ENCODE data around the gene CALD1.

Gene CALD1

GRCh38 chr7:134731616-134732015, 47.8 kb upstream of the CALD1 start:
- no peak overlapping the region for H3K27ac ChIP-seq (ENCODE audit: low read depth, low read length)
- H3K4me1 ChIP-seq (ENCODE audit: control insufficient read depth, low read length) = no peaks in the 10 kb centered on the region
- H3F3A ChIP-seq (ENCODE audit: control insufficient read depth, insufficient read depth) = no peaks in the 10 kb centered on the region

DNA sequence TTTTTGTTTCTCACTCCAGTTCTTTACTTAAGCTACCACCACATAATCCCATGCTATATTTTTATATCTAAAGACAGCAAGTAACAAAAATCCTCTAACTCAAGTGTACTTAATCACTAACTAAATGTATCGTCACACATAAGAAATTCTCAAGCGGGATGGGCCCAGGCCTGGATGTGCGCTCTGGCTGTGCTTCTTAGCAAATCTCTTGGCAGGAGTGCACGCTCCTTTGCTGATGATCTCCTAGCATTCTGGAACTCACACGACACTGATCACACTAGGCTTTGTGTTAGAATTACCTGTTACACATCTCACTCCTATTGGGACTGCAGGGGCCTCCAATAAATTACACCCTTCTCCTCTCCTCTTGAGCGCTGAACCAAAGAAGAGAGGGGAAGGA, 46.7 kb upstream of the CALD1 start:
- Histone ChIP-seq H3K27me3 (ENCODE audit: control insufficient read depth, low read length) (peaks cover 5% of the 10 kb centered on the region; the same call in 1 of the 2 replicates), H3K4me3 (ENCODE audit: low read length) (no peak overlapping the region), H3K9me2 (replicated peaks; ENCODE audit: control insufficient read depth, low read length) (no peaks in the 10 kb centered on the region), H3K9me3 (ENCODE audit: control insufficient read depth, insufficient read depth, low read length) (no peaks in the 10 kb centered on the region), H4K20me1 (ENCODE audit: control insufficient read depth, insufficient read depth, low read depth, low read length) (no peaks in the 10 kb centered on the region), H3K36me3 (ENCODE audit: control insufficient read depth, low read length) (no peaks in the 10 kb centered on the region), H3K4me2 (ENCODE audit: low read length) (no peak overlapping the region), H3K4me1 (ENCODE audit: control insufficient read depth, low read length) (no peaks in the 10 kb centered on the region), H3K79me2 (ENCODE audit: control insufficient read depth, low read length) (no peaks in the 10 kb centered on the region), H3F3A (ENCODE audit: control insufficient read depth, insufficient read depth) (no peaks in the 10 kb centered on the region), H3K27ac (ENCODE audit: low read depth, low read length) (no peak overlapping the region)
- TF ChIP-seq CTCF (IDR thresholded peaks at IDR 0.05; ENCODE audit: low read depth, low read length, poor library complexity, severe bottlenecking) = no peak

More at GRCh38 chr7:134731616-134732015, 47.8 kb upstream of the CALD1 start:
- H3K9me3 ChIP-seq (ENCODE audit: control insufficient read depth, insufficient read depth, low read length) = no peaks in the 10 kb centered on the region
- H3K27me3 ChIP-seq (ENCODE audit: control insufficient read depth, low read length) = peaks cover 5% of the 10 kb centered on the region; the same call in 1 of the 2 replicates
- H3K36me3 ChIP-seq (ENCODE audit: control insufficient read depth, low read length) = no peaks in the 10 kb centered on the region
- no peaks in the 10 kb centered on the region for H3K79me2 ChIP-seq (ENCODE audit: control insufficient read depth, low read length)
- H3K9me2 ChIP-seq (replicated peaks; ENCODE audit: control insufficient read depth, low read length) = no peaks in the 10 kb centered on the region
- TF ChIP-seq CTCF (IDR thresholded peaks at IDR 0.05; ENCODE audit: low read depth, low read length, poor library complexity, severe bottlenecking) (no peak), EZH2phosphoT487 (IDR thresholded peaks at IDR 0.05; ENCODE audit: borderline replicate concordance, low read length) (no peak)
- H4K20me1 ChIP-seq (ENCODE audit: control insufficient read depth, insufficient read depth, low read depth, low read length) = no peaks in the 10 kb centered on the region
- H3K4me2 ChIP-seq (ENCODE audit: low read length) = no peak overlapping the region
- no peak overlapping the region for H3K4me3 ChIP-seq (ENCODE audit: low read length)

DNA sequence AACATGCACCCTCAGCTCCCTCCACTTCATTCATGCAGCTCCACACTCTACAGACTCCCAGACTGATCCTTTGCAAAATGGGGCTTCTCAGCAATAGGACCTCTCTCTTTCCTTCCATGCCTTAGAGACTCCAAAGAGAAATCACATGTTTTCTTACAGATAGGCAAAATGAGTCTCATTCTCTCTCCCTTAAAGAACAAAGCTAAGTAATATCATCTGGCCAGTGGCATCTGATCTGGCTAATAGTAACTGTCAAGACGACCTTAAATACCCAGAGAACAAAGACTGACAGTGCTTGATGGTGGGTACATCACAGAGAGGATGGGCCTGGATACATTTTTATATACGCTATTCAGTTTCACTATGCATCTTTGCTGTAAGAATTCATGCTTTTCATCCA, 43.1 kb upstream of the CALD1 start:
- no peaks in the 10 kb centered on the region for H3F3A ChIP-seq (ENCODE audit: control insufficient read depth, insufficient read depth)
- TF ChIP-seq CTCF (IDR thresholded peaks at IDR 0.05; ENCODE audit: low read depth, low read length, poor library complexity, severe bottlenecking) (no peak), EZH2phosphoT487 (IDR thresholded peaks at IDR 0.05; ENCODE audit: borderline replicate concordance, low read length) (no peak)
- H3K27me3 ChIP-seq (ENCODE audit: control insufficient read depth, low read length) = peaks cover 5% of the 10 kb centered on the region; the same call in 1 of the 2 replicates
- no peaks in the 10 kb centered on the region for H3K79me2 ChIP-seq (ENCODE audit: control insufficient read depth, low read length)
- H3K4me2 ChIP-seq (ENCODE audit: low read length) = no peak overlapping the region
- H3K4me3 ChIP-seq (ENCODE audit: low read length) = no peak overlapping the region
- no peak overlapping the region for H3K27ac ChIP-seq (ENCODE audit: low read depth, low read length)
- no peaks in the 10 kb centered on the region for H3K9me2 ChIP-seq (replicated peaks; ENCODE audit: control insufficient read depth, low read length)
- no peaks in the 10 kb centered on the region for H3K9me3 ChIP-seq (ENCODE audit: control insufficient read depth, insufficient read depth, low read length)
- H3K36me3 ChIP-seq (ENCODE audit: control insufficient read depth, low read length) = no peaks in the 10 kb centered on the region
- H3K4me1 ChIP-seq (ENCODE audit: control insufficient read depth, low read length) = no peaks in the 10 kb centered on the region
- no peaks in the 10 kb centered on the region for H4K20me1 ChIP-seq (ENCODE audit: control insufficient read depth, insufficient read depth, low read depth, low read length)
